Central memory CD8-positive, alpha-beta T cell (primary cell): Measurements from ENCODE around the gene PDE6A.
"Not testable (repeated sequence)": the region's sequence is repeated elsewhere in the genome, so short reads cannot be mapped to it uniquely, and the experiment has no call there.

Experiments
- ATAC-seq: fragments of 150-1000 bp; cut with Tn5 transposase; replicated peaks from 2 replicates; pipeline ENCODE4 v1.10.0; 2022; ENCODE audit warnings: mild to moderate bottlenecking, moderate FRiP score, moderate number of reproducible peaks; ENCODE audit not compliant: poor library complexity, severe bottlenecking; ENCODE audit errors: extremely low read depth
- DNase-seq, 2 donors: peaks; one replicate each; pipeline ENCODE4 v3.0.0; 2021; ENCODE audit warnings: low spot score in 2 of 2
- H3K27ac Mint-ChIP-seq: one replicate; pipeline ENCODE4 v1.8.0; 2022; ENCODE audit warnings: low read depth, mild to moderate bottlenecking, moderate library complexity, mixed read lengths
- H3K27me3 Mint-ChIP-seq: one replicate; pipeline ENCODE4 v1.8.0; 2022; ENCODE audit warnings: mixed read lengths
- H3K36me3 Mint-ChIP-seq: one replicate; pipeline ENCODE4 v1.8.0; 2022; ENCODE audit warnings: mild to moderate bottlenecking, moderate library complexity, mixed read lengths; ENCODE audit not compliant: insufficient read depth
- H3K4me1 Mint-ChIP-seq: one replicate; pipeline ENCODE4 v1.8.0; 2022; ENCODE audit warnings: mixed read lengths
- H3K4me3 Mint-ChIP-seq: one replicate; pipeline ENCODE4 v1.8.0; 2022; ENCODE audit warnings: mild to moderate bottlenecking, moderate library complexity, mixed read lengths
- H3K9me3 Mint-ChIP-seq: one replicate; pipeline ENCODE4 v1.8.0; 2022; ENCODE audit warnings: mixed read lengths

Gene PDE6A

GRCh38 chr5:149943177-149943949, 1.2 kb downstream of the PDE6A start:
- ATAC-seq, DNase-seq, H3K4me1 Mint-ChIP-seq, H3K4me3 Mint-ChIP-seq, H3K27ac Mint-ChIP-seq, H3K36me3 Mint-ChIP-seq, H3K9me3 Mint-ChIP-seq: not testable (repeated sequence)
- peaks cover 18% of the 10 kb centered on the region for H3K27me3 Mint-ChIP-seq

DNA sequence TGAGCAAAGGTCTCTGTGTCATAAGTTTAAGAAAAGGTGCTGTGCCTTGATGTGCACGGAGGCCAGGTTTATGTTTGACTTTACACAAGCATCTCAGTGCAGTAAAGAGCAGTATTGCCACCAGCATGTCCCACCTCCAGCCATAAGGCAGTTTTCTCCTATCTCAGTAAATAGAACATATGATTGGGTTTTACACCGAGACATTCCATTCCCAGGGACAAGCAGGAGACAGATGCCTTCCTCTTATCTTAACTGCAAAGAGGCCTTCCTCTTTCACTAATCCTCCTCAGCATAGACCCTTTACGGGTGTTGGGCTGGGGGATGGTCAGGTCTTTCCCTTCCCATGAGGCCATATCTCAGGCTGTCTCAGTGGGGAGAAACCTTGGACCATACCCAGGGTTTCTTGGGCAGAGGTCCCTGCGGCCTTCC, 1.8 kb downstream of the PDE6A start:
- not testable (repeated sequence) for H3K9me3 Mint-ChIP-seq, H3K27ac Mint-ChIP-seq, H3K36me3 Mint-ChIP-seq, ATAC-seq, H3K4me3 Mint-ChIP-seq, DNase-seq, H3K4me1 Mint-ChIP-seq
- H3K27me3 Mint-ChIP-seq = peaks cover 17% of the 10 kb centered on the region

DNA sequence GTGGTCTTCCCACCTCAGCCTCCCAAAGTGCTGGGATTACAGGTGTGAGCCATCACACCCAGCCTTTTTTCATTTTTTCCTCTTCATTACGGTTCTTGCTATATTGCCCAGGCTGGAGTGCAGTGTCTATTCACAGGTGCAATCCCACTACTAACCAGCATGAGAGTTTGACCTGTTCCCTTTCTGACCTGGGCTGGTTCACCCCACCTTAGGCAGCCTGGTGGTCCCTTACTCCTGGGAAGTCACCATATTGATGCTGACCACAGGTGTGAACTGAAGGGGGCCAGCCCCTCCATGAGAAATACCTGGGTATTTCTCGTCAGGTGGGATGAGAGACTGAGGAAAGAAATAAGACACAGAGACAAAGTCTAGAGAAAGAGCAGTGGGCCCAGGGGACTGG, 2.4 kb downstream of the PDE6A start:
- H3K27me3 Mint-ChIP-seq = peaks cover 11% of the 10 kb centered on the region
- no peak overlapping the region for H3K27ac Mint-ChIP-seq

DNA sequence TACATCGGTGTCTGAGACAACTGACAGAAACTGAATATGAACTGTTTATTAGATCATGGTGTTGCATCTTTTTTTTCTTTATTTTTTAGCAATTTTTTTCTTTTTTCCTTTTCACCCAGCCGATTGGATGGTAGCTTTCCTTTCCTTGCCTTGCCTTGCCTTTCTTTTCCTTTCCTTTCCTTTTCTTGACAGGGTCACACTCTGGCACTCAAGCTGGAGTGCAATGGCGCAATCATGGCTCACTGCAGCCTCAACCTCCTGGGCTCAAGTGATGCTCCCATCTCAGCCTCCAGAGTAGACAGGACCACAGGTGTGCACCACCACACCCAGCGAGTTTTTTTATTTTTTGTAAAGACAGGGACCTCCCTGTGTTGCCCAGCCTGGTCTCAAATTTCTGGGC, 2.8 kb downstream of the PDE6A start:
- Mint-ChIP-seq H3K4me3 (no peak overlapping the region), H3K9me3 (no peaks in the 10 kb centered on the region)
- no peak for ATAC-seq

More for the DNA sequence above, 2.4 kb downstream of the PDE6A start:
- no peaks in the 10 kb centered on the region for H3K4me1 Mint-ChIP-seq
- no peaks in the 10 kb centered on the region for H3K9me3 Mint-ChIP-seq
- ATAC-seq (no peak), DNase-seq (no peak)
- no peaks in the 10 kb centered on the region for H3K36me3 Mint-ChIP-seq
- H3K4me3 Mint-ChIP-seq = no peak overlapping the region

DNA sequence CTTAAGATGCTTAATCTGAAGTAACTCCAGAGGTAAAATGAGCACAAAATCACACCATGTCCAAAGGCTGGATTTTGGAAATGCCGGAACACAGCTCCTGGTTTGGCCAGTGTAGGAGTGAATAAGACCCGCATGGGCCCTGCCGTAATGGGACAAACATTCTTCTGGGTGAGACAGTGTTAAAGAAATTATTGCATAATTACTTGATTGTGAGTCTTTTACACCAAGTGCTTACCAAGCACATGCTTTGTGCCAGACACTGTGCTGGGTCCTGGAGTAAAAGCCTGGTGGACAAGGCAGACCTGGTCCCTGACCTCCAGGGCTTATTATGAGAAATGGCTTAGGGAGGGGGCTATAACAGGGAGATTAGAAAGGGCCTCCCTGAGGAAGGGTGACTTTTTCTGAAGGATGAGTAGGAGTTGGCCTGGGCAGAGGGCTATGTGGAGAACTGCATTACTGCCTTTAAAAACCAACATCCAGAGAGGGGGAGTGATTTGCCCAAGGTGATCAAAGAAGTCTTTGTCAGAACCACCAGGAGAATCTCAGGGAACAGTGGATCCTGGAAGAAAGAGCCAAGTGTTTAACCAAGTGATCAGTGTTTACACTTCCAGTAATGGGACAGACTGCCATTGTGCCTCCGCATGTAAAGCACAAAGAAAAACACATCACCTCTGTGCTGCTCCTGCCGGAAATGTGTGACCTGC, 3.5 kb downstream of the PDE6A start:
- no peak for ATAC-seq
- no peaks in the 10 kb centered on the region for H3K9me3 Mint-ChIP-seq
- no peak overlapping the region for H3K27ac Mint-ChIP-seq
- no peak for DNase-seq
- H3K4me1 Mint-ChIP-seq = no peaks in the 10 kb centered on the region
- H3K27me3 Mint-ChIP-seq = peaks cover under 1% of the 10 kb centered on the region
- no peaks in the 10 kb centered on the region for H3K36me3 Mint-ChIP-seq
- H3K4me3 Mint-ChIP-seq = no peak overlapping the region

More for the DNA sequence above, 2.8 kb downstream of the PDE6A start:
- DNase-seq = no peak
- no peaks in the 10 kb centered on the region for H3K4me1 Mint-ChIP-seq
- peaks cover 7% of the 10 kb centered on the region for H3K27me3 Mint-ChIP-seq
- H3K36me3 Mint-ChIP-seq = no peaks in the 10 kb centered on the region
- H3K27ac Mint-ChIP-seq = no peak overlapping the region

GRCh38 chr5:149940077-149940574, 4.5 kb downstream of the PDE6A start:
- Mint-ChIP-seq H3K4me1 (no peaks in the 10 kb centered on the region), H3K4me3 (no peak overlapping the region), H3K36me3 (no peaks in the 10 kb centered on the region), H3K27ac (no peak overlapping the region), H3K9me3 (no peaks in the 10 kb centered on the region), H3K27me3 (peaks cover 2% of the 10 kb centered on the region)
- no peak for DNase-seq
- ATAC-seq = no peak

DNA sequence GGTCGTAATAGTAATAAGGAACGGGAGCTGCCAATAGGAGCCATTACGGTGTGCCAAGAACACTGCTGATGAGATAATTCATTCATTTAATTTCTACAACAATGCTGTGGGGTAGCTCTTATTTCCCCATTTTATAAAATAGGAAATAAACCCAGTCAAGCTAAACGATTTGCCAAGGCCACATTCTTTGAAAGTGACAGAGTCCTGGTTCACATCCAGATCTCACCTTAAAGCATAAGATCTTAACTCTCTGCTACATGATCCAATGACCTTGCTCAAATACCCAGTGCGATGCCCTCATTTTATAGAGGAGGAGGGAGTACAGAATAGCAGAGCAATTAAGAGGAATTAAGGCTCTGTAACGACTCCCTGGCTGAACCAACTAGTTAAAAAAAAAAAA, 5.0 kb downstream of the PDE6A start:
- no peak for DNase-seq
- peaks cover 8% of the 10 kb centered on the region for H3K27me3 Mint-ChIP-seq

DNA sequence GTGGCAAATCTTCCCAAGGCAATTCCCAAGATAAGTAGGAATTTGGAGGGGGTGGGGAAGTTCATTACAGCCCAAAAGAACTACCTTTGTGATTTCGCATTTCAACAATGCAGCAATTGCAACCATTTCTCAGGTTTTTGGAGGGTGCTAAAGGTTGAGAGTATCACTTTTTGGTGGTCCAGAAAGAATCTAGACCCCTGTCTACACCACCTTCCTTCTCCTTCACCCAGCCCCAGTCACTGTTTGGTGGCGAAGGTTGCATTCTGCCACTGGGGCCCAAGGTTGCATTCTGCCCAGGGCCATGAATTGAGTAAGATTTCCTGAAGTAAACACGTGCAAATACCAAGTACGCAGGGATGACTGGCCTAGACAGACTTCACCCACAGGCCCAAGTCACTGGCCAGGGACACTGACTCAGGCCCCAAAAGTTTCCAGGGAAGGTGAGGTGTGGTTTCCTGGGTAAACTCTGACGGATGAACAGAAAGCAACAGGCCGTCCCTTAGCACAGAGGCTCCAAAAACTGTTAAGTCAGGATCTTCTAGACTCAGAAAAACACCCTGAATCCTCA, 5.7 kb downstream of the PDE6A start:
- H3K9me3 Mint-ChIP-seq = no peaks in the 10 kb centered on the region
- ATAC-seq = no peak
- H3K27ac Mint-ChIP-seq = no peak overlapping the region
- H3K4me1 Mint-ChIP-seq = no peaks in the 10 kb centered on the region
- H3K27me3 Mint-ChIP-seq = peaks cover 12% of the 10 kb centered on the region
- DNase-seq = no peak
- H3K36me3 Mint-ChIP-seq = no peaks in the 10 kb centered on the region
- H3K4me3 Mint-ChIP-seq = no peak overlapping the region

More for the DNA sequence above, 5.0 kb downstream of the PDE6A start:
- H3K36me3 Mint-ChIP-seq = no peaks in the 10 kb centered on the region
- ATAC-seq = no peak
- H3K27ac Mint-ChIP-seq = no peak overlapping the region
- H3K4me1 Mint-ChIP-seq = no peaks in the 10 kb centered on the region
- no peak overlapping the region for H3K4me3 Mint-ChIP-seq
- H3K9me3 Mint-ChIP-seq = no peaks in the 10 kb centered on the region

DNA sequence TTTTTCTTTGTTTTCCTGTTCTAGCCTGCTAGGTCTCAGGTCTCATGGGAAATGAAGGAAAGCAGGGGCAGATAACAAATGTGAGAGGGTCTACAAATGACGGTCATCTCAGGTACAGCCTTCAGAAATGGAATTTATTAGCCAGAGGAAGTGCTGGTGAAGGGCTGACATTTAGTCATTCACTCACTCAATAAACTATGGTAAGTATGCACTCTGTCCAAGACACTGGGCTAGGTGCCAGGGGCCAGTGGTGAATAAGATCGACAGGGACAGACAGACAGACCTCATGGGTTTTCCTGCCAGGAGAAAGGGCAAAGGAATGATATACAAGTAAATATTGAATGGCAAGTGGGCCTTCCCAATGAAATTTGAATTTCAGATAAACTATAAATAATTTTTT, 6.3 kb downstream of the PDE6A start:
- no peak overlapping the region for H3K4me3 Mint-ChIP-seq
- no peak overlapping the region for H3K27ac Mint-ChIP-seq
- DNase-seq (no peak), ATAC-seq (no peak)
- H3K9me3 Mint-ChIP-seq = no peaks in the 10 kb centered on the region
- no peaks in the 10 kb centered on the region for H3K36me3 Mint-ChIP-seq
- peaks cover 12% of the 10 kb centered on the region for H3K27me3 Mint-ChIP-seq
- no peaks in the 10 kb centered on the region for H3K4me1 Mint-ChIP-seq

- Mint-ChIP-seq H3K27me3 (peaks cover 12% of the 10 kb centered on the region), H3K4me3 (no peak overlapping the region), H3K27ac (no peak overlapping the region), H3K9me3 (no peaks in the 10 kb centered on the region), H3K36me3 (no peaks in the 10 kb centered on the region), H3K4me1 (no peaks in the 10 kb centered on the region)
- ATAC-seq (no peak), DNase-seq (no peak)
These were observed 7.0 kb downstream of the PDE6A start for GRCh38 chr5:149937610-149938009.

DNA sequence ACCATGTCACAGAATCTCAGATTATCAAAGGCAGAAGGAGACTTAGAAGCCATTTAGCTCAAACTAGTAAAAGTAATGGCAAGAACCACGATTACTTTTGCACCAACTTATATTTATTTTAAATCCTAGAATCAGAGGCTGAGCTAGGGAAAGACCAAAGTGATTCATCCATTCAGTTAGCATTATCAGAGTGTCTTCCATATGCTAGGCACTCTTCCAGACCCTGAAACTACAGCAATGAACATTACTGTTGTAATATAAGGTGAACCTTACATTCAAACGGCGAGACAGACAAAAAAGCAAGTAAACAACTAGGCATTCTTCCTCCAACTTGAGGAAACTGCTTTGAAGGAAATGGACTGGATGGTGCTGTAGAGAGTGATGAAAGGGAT, 7.9 kb downstream of the PDE6A start:
- peaks cover 19% of the 10 kb centered on the region for H3K27me3 Mint-ChIP-seq
- ATAC-seq (no peak), DNase-seq (no peak)
- H3K36me3 Mint-ChIP-seq = no peaks in the 10 kb centered on the region
- H3K4me3 Mint-ChIP-seq = no peak overlapping the region
- H3K4me1 Mint-ChIP-seq = no peaks in the 10 kb centered on the region
- H3K9me3 Mint-ChIP-seq = no peaks in the 10 kb centered on the region
- no peak overlapping the region for H3K27ac Mint-ChIP-seq

DNA sequence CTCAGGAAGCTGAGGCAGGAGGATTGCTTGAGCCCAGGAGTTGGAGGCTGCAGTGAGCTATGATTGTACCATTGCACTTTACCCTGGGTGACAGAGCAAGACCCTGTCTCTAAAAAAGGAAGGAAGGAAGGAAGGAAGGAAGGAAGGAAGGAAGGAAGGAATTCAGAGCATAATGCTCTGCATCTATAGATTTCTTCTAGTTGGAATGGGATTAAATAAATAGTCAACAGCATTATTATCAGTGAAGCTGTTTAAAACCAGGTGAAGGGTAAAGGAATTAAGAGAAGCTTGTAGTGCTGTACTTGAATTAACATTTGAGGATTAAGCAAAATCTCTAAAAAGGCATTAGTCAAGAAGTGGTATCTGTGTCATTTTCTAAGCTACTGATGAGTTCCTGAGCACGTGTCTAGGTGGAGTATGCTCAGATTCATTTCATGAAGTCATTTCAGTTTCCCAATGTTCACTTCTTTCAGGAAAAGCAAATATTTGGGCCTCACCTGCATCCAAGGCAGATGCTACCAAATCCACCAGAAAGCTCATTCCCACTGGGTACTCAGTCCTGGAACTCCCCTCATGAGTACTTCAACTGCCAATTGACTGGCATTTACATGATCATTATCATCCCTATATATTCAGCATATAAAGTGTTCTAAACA, 8.4 kb downstream of the PDE6A start:
- Mint-ChIP-seq H3K27me3 (peaks cover 23% of the 10 kb centered on the region), H3K4me1 (no peaks in the 10 kb centered on the region), H3K9me3 (no peaks in the 10 kb centered on the region), H3K36me3 (no peaks in the 10 kb centered on the region), H3K4me3 (no peak overlapping the region), H3K27ac (no peak overlapping the region)
- ATAC-seq (no peak), DNase-seq (no peak)
